ENCODE measurements around the gene VWA3A.
"Not testable (repeated sequence)": the region's sequence is repeated elsewhere in the genome, so short reads cannot be mapped to it uniquely, and the experiment has no call there.

VWA3A gene

GRCh38 chr16:22171953-22172352 lies 79.6 kb downstream of the VWA3A start:
- Histone ChIP-seq H2AFZ (ENCODE audit: low read length) (no peak overlapping the region), H3F3A (ENCODE audit: insufficient read depth, low read length) (peaks cover 12% of the 10 kb centered on the region; the same call in 1 of the 2 replicates), H3K4me1 (ENCODE audit: low read length) (peaks cover 26% of the 10 kb centered on the region), H3K27ac (ENCODE audit: low read length) (peak overlapping the region; percentile 81; the same call in 1 of the 2 replicates), H3K36me3 (replicated peaks; ENCODE audit: insufficient read depth, low read length) (no peaks in the 10 kb centered on the region), H3K79me2 (ENCODE audit: low read length) (no peaks in the 10 kb centered on the region), H3K4me2 (ENCODE audit: low read depth, low read length) (peak overlapping the region; percentile 15; the same call in 1 of the 2 replicates), H4K20me1 (ENCODE audit: insufficient read depth, low read length) (no peaks in the 10 kb centered on the region), H3K9me2 (replicated peaks; ENCODE audit: insufficient read depth, low read length) (no peaks in the 10 kb centered on the region), H3K27me3 (replicated peaks; ENCODE audit: insufficient read depth, low read length) (no peaks in the 10 kb centered on the region), H3K9ac (ENCODE audit: low read length) (no peak overlapping the region), H3K4me3 (ENCODE audit: low read length) (no peak overlapping the region), H3K9me3 (replicated peaks; ENCODE audit: insufficient read depth, low read length) (no peaks in the 10 kb centered on the region)
- TF ChIP-seq EZH2 (optimal IDR thresholded peaks at IDR 0.05; ENCODE audit: low read depth, low read length) (no peak), CTCF (IDR thresholded peaks at IDR 0.05; ENCODE audit: low read length) (no peak), EZH2phosphoT487 (IDR thresholded peaks at IDR 0.05; ENCODE audit: low read length) (no peak)
- no peak for DNase-seq

GRCh38 chr16:22172642-22173041 lies 80.3 kb downstream of the VWA3A start:
- not testable (repeated sequence) for H3K4me2 ChIP-seq (ENCODE audit: low read depth, low read length)

GRCh38 chr16:22174642-22175041 lies 82.3 kb downstream of the VWA3A start:
- Histone ChIP-seq H3K4me2 (ENCODE audit: low read depth, low read length) (peak overlapping the region; percentile 48), H3K9me2 (replicated peaks; ENCODE audit: insufficient read depth, low read length) (no peaks in the 10 kb centered on the region), H3K27me3 (replicated peaks; ENCODE audit: insufficient read depth, low read length) (no peaks in the 10 kb centered on the region), H3K36me3 (replicated peaks; ENCODE audit: insufficient read depth, low read length) (no peaks in the 10 kb centered on the region), H3K4me1 (ENCODE audit: low read length) (peaks cover 26% of the 10 kb centered on the region), H3K9ac (ENCODE audit: low read length) (peak overlapping the region; percentile 38; the same call in 1 of the 2 replicates), H3K79me2 (ENCODE audit: low read length) (no peaks in the 10 kb centered on the region), H3K9me3 (replicated peaks; ENCODE audit: insufficient read depth, low read length) (no peaks in the 10 kb centered on the region), H2AFZ (ENCODE audit: low read length) (peak overlapping the region; percentile 78), H3K27ac (ENCODE audit: low read length) (peak overlapping the region; percentile 74; the same call in 1 of the 2 replicates), H3F3A (ENCODE audit: insufficient read depth, low read length) (peaks cover 12% of the 10 kb centered on the region; the same call in 1 of the 2 replicates), H3K4me3 (ENCODE audit: low read length) (peak overlapping the region; percentile 28; the same call in 1 of the 2 replicates), H4K20me1 (ENCODE audit: insufficient read depth, low read length) (no peaks in the 10 kb centered on the region)
- peak; percentile 67 for DNase-seq
- TF ChIP-seq EZH2 (optimal IDR thresholded peaks at IDR 0.05; ENCODE audit: low read depth, low read length) = no peak

More at GRCh38 chr16:22172642-22173041, 80.3 kb downstream of the VWA3A start:
- not testable (repeated sequence) for H3K9me2 ChIP-seq (replicated peaks; ENCODE audit: insufficient read depth, low read length); H3K27ac ChIP-seq (ENCODE audit: low read length); H4K20me1 ChIP-seq (ENCODE audit: insufficient read depth, low read length); H3K4me3 ChIP-seq (ENCODE audit: low read length); H3K27me3 ChIP-seq (replicated peaks; ENCODE audit: insufficient read depth, low read length); H2AFZ ChIP-seq (ENCODE audit: low read length); DNase-seq; H3K9me3 ChIP-seq (replicated peaks; ENCODE audit: insufficient read depth, low read length); H3K9ac ChIP-seq (ENCODE audit: low read length); H3K79me2 ChIP-seq (ENCODE audit: low read length); H3K36me3 ChIP-seq (replicated peaks; ENCODE audit: insufficient read depth, low read length)
- H3K4me1 ChIP-seq (ENCODE audit: low read length) = peaks cover 26% of the 10 kb centered on the region
- H3F3A ChIP-seq (ENCODE audit: insufficient read depth, low read length) = peaks cover 12% of the 10 kb centered on the region; the same call in 1 of the 2 replicates

GRCh38 chr16:22177968-22178930 lies 85.9 kb downstream of the VWA3A start:
- no peaks in the 10 kb centered on the region for H3K9me2 ChIP-seq (replicated peaks; ENCODE audit: insufficient read depth, low read length)
- no peaks in the 10 kb centered on the region for H3K79me2 ChIP-seq (ENCODE audit: low read length)
- no peak overlapping the region for H2AFZ ChIP-seq (ENCODE audit: low read length)
- peaks cover 14% of the 10 kb centered on the region for H3K4me1 ChIP-seq (ENCODE audit: low read length)
- H3K27ac ChIP-seq (ENCODE audit: low read length) = no peak overlapping the region
- no peaks in the 10 kb centered on the region for H3K36me3 ChIP-seq (replicated peaks; ENCODE audit: insufficient read depth, low read length)
- DNase-seq = no peak
- H3K9ac ChIP-seq (ENCODE audit: low read length) = no peak overlapping the region
- H4K20me1 ChIP-seq (ENCODE audit: insufficient read depth, low read length) = no peaks in the 10 kb centered on the region
- TF ChIP-seq CTCF (IDR thresholded peaks at IDR 0.05; ENCODE audit: low read length) = no peak
- TF ChIP-seq EZH2 (optimal IDR thresholded peaks at IDR 0.05; ENCODE audit: low read depth, low read length) = no peak
- TF ChIP-seq EZH2phosphoT487 (IDR thresholded peaks at IDR 0.05; ENCODE audit: low read length) = no peak
- H3K4me2 ChIP-seq (ENCODE audit: low read depth, low read length) = no peak overlapping the region
- H3F3A ChIP-seq (ENCODE audit: insufficient read depth, low read length) = peaks cover 8% of the 10 kb centered on the region; the same call in 1 of the 2 replicates
- H3K4me3 ChIP-seq (ENCODE audit: low read length) = no peak overlapping the region
- H3K27me3 ChIP-seq (replicated peaks; ENCODE audit: insufficient read depth, low read length) = no peaks in the 10 kb centered on the region
- no peaks in the 10 kb centered on the region for H3K9me3 ChIP-seq (replicated peaks; ENCODE audit: insufficient read depth, low read length)

Data from MM.1S (cell line).